ENCODE measurements around the gene PLPP4.

The PLPP4 gene

GRCh38 chr10:120457431-120458172 lies 575 bp downstream of the PLPP4 start:
- DNase-seq: no peak

GRCh38 chr10:120458432-120458831 lies 1.4 kb downstream of the PLPP4 start:
- DNase-seq: no peak

GRCh38 chr10:120459185-120459584 lies 2.2 kb downstream of the PLPP4 start:
- no peak for DNase-seq

GRCh38 chr10:120460186-120460585 lies 3.2 kb downstream of the PLPP4 start:
- DNase-seq: no peak

- DNase-seq: no peak
Measured at GRCh38 chr10:120460776-120461175, 3.7 kb downstream of the PLPP4 start.

GRCh38 chr10:120462018-120462682 lies 5.1 kb downstream of the PLPP4 start:
- no peak for DNase-seq

- DNase-seq: no peak
Measured at GRCh38 chr10:120465138-120465537, 8.1 kb downstream of the PLPP4 start.

- DNase-seq: no peak
Measured at GRCh38 chr10:120466006-120466405, 9.0 kb downstream of the PLPP4 start.

- DNase-seq: no peak
Measured at GRCh38 chr10:120473593-120473992, 16.6 kb downstream of the PLPP4 start.

- DNase-seq: no peak
Measured at GRCh38 chr10:120474956-120475355, 17.9 kb downstream of the PLPP4 start.

- no peak for DNase-seq
Measured at GRCh38 chr10:120475844-120476791, 19.1 kb downstream of the PLPP4 start.

GRCh38 chr10:120477021-120477742 lies 20.2 kb downstream of the PLPP4 start:
- DNase-seq: no peak

GRCh38 chr10:120477743-120478141 lies 20.7 kb downstream of the PLPP4 start:
- DNase-seq: no peak

GRCh38 chr10:120478386-120478785 lies 21.4 kb downstream of the PLPP4 start:
- DNase-seq: no peak

GRCh38 chr10:120479506-120479905 lies 22.5 kb downstream of the PLPP4 start:
- DNase-seq: no peak

GRCh38 chr10:120480065-120480600 lies 23.1 kb downstream of the PLPP4 start:
- no peak for DNase-seq

GRCh38 chr10:120480848-120481247 lies 23.8 kb downstream of the PLPP4 start:
- no peak for DNase-seq

GRCh38 chr10:120483006-120483405 lies 26.0 kb downstream of the PLPP4 start:
- no peak for DNase-seq

- no peak for DNase-seq
Measured at GRCh38 chr10:120483651-120484301, 26.7 kb downstream of the PLPP4 start.

- no peak for DNase-seq
Measured at GRCh38 chr10:120485946-120486345, 28.9 kb downstream of the PLPP4 start.

- no peak for DNase-seq
Measured at GRCh38 chr10:120486671-120487205, 29.7 kb downstream of the PLPP4 start.

GRCh38 chr10:120490288-120490687 lies 33.3 kb downstream of the PLPP4 start:
- no peak for DNase-seq

Data from NK-92 treated with Interleukin-12 subunit alpha and Interleukin-12 subunit beta, amount 100 ng/mL, for 24 hours (cell line).